ENCODE results near the gene CDYL.

The CDYL gene

GRCh38 chr6:4780360-4780812, 4.2 kb downstream of the CDYL start:
- TF ChIP-seq POLR2A (IDR thresholded peaks at IDR 0.05; ENCODE audit: low read depth, low read length) = no peak
- DNase-seq (ENCODE audit: insufficient read length, low spot score) (no peak), FAIRE-seq (peak; percentile 81)

- no peak for TF ChIP-seq POLR2A (IDR thresholded peaks at IDR 0.05; ENCODE audit: low read depth, low read length)
- DNase-seq (ENCODE audit: insufficient read length, low spot score) (no peak), FAIRE-seq (no peak)
Measured at GRCh38 chr6:4781426-4781825, 5.2 kb downstream of the CDYL start.

- DNase-seq (ENCODE audit: insufficient read length, low spot score) (no peak), FAIRE-seq (no peak)
- no peak for TF ChIP-seq POLR2A (IDR thresholded peaks at IDR 0.05; ENCODE audit: low read depth, low read length)
Measured at GRCh38 chr6:4781967-4782575, 5.9 kb downstream of the CDYL start.

- no peak for FAIRE-seq
- no peak for DNase-seq (ENCODE audit: insufficient read length, low spot score)
- no peak for TF ChIP-seq POLR2A (IDR thresholded peaks at IDR 0.05; ENCODE audit: low read depth, low read length)
Measured at GRCh38 chr6:4786996-4787395, 10.8 kb downstream of the CDYL start.

- no peak for TF ChIP-seq POLR2A (IDR thresholded peaks at IDR 0.05; ENCODE audit: low read depth, low read length)
- FAIRE-seq (no peak), DNase-seq (ENCODE audit: insufficient read length, low spot score) (no peak)
Measured at GRCh38 chr6:4788482-4788881, 12.3 kb downstream of the CDYL start.

- FAIRE-seq = no peak
Measured at GRCh38 chr6:4788953-4789584, 12.9 kb downstream of the CDYL start.

GRCh38 chr6:4790158-4790899, 14.1 kb downstream of the CDYL start:
- no peak for FAIRE-seq

More at GRCh38 chr6:4788953-4789584, 12.9 kb downstream of the CDYL start:
- DNase-seq (ENCODE audit: insufficient read length, low spot score) = no peak
- no peak for TF ChIP-seq POLR2A (IDR thresholded peaks at IDR 0.05; ENCODE audit: low read depth, low read length)

GRCh38 chr6:4794140-4794707, 18.0 kb downstream of the CDYL start:
- TF ChIP-seq POLR2A (IDR thresholded peaks at IDR 0.05; ENCODE audit: low read depth, low read length) = no peak
- no peak for DNase-seq (ENCODE audit: insufficient read length, low spot score)
- FAIRE-seq = no peak

More at GRCh38 chr6:4790158-4790899, 14.1 kb downstream of the CDYL start:
- no peak for DNase-seq (ENCODE audit: insufficient read length, low spot score)
- TF ChIP-seq POLR2A (IDR thresholded peaks at IDR 0.05; ENCODE audit: low read depth, low read length) = no peak

GRCh38 chr6:4797587-4797986, 21.4 kb downstream of the CDYL start:
- peak; percentile 80 for FAIRE-seq

GRCh38 chr6:4799912-4800311, 23.7 kb downstream of the CDYL start:
- DNase-seq (ENCODE audit: insufficient read length, low spot score) = no peak
- TF ChIP-seq POLR2A (IDR thresholded peaks at IDR 0.05; ENCODE audit: low read depth, low read length) = no peak
- no peak for FAIRE-seq

More at GRCh38 chr6:4797587-4797986, 21.4 kb downstream of the CDYL start:
- TF ChIP-seq POLR2A (IDR thresholded peaks at IDR 0.05; ENCODE audit: low read depth, low read length) = no peak
- DNase-seq (ENCODE audit: insufficient read length, low spot score) = no peak

- FAIRE-seq (no peak), DNase-seq (ENCODE audit: insufficient read length, low spot score) (no peak)
- TF ChIP-seq POLR2A (IDR thresholded peaks at IDR 0.05; ENCODE audit: low read depth, low read length) = no peak
Measured at GRCh38 chr6:4800662-4801061, 24.5 kb downstream of the CDYL start.

- DNase-seq (ENCODE audit: insufficient read length, low spot score) (no peak), FAIRE-seq (no peak)
- TF ChIP-seq POLR2A (IDR thresholded peaks at IDR 0.05; ENCODE audit: low read depth, low read length) = no peak
Measured at GRCh38 chr6:4801491-4802110, 25.4 kb downstream of the CDYL start.

- FAIRE-seq = no peak
- DNase-seq (ENCODE audit: insufficient read length, low spot score) = no peak
- no peak for TF ChIP-seq POLR2A (IDR thresholded peaks at IDR 0.05; ENCODE audit: low read depth, low read length)
Measured at GRCh38 chr6:4802312-4802935, 26.2 kb downstream of the CDYL start.
